Parathyroid adenoma (tissue), 2 donors: ENCODE measurements around the gene ZNF202.

ENCODE experiments used
- H2AFZ ChIP-seq: fragments of 300-600 bp; sonication (generic); one replicate; pipeline ENCODE4 v1.7.0; 2017; ENCODE audit warnings: antibody characterized with exemption, mild to moderate bottlenecking
- H3K27ac ChIP-seq: fragments of 300-600 bp; sonication (generic); one replicate; pipeline ENCODE4 v1.7.0; 2017
- H3K27me3 ChIP-seq: fragments of 300-600 bp; sonication (generic); one replicate; pipeline ENCODE4 v1.7.0; 2017; ENCODE audit warnings: low read length; ENCODE audit not compliant: control insufficient read depth, insufficient read depth
- H3K36me3 ChIP-seq: fragments of 300-600 bp; sonication (generic); one replicate; pipeline ENCODE4 v1.7.0; 2017; ENCODE audit warnings: low read length; ENCODE audit not compliant: control insufficient read depth, insufficient read depth
- H3K4me1 ChIP-seq: fragments of 300-600 bp; sonication (generic); one replicate; pipeline ENCODE4 v1.7.0; 2017; ENCODE audit warnings: control low read depth
- H3K4me2 ChIP-seq: fragments of 300-600 bp; sonication (generic); one replicate; pipeline ENCODE4 v1.7.0; 2017; ENCODE audit warnings: low read length
- H3K4me3 ChIP-seq: fragments of 300-600 bp; sonication (generic); one replicate; pipeline ENCODE4 v1.7.0; 2017; ENCODE audit warnings: low read depth, low read length
- H3K79me2 ChIP-seq: fragments of 300-600 bp; sonication (generic); one replicate; pipeline ENCODE4 v1.7.0; 2017; ENCODE audit warnings: control low read depth
- H3K9ac ChIP-seq: fragments of 300-600 bp; sonication (generic); one replicate; pipeline ENCODE4 v1.7.0; 2017; ENCODE audit warnings: mild to moderate bottlenecking
- H3K9me3 ChIP-seq: fragments of 300-600 bp; sonication (generic); one replicate; pipeline ENCODE4 v1.7.0; 2017; ENCODE audit warnings: low read length; ENCODE audit not compliant: control insufficient read depth
- CTCF ChIP-seq: fragments of 300-600 bp; sonication (generic); IDR thresholded peaks from one replicate; pipeline ENCODE4 v1.7.0; 2017; ENCODE audit warnings: antibody characterized with exemption, mild to moderate bottlenecking
- donor health status: primary hyperparathyroidism.

Gene ZNF202

DNA sequence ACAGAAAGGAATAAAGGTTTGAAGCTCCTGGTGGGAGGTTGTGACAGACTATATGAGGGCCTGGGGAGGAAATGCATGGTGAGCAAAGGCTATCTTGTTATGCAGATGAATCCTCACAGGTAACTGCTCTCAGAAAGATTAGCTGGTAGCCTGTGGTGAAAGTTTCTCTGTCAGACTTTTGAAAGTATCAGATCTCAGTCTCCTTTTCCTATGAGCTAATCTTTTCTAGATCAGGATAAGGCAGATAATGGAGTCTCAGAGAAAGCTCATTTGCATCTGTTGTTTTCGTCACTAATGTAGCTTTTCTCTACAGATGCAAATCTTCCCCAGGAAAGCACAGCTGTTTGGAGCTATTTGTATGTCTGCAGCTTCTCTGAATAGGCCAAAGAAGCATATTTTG is 33.8 kb upstream of the ZNF202 start:
- no peak for TF ChIP-seq CTCF
- Histone ChIP-seq H3K79me2 (no peaks in the 10 kb centered on the region), H3K9ac (no peak overlapping the region), H3K36me3 (no peaks in the 10 kb centered on the region), H3K4me3 (no peak overlapping the region), H3K9me3 (no peaks in the 10 kb centered on the region), H2AFZ (no peak overlapping the region), H3K27ac (no peak overlapping the region), H3K4me1 (no peaks in the 10 kb centered on the region), H3K4me2 (no peak overlapping the region), H3K27me3 (no peaks in the 10 kb centered on the region)

DNA sequence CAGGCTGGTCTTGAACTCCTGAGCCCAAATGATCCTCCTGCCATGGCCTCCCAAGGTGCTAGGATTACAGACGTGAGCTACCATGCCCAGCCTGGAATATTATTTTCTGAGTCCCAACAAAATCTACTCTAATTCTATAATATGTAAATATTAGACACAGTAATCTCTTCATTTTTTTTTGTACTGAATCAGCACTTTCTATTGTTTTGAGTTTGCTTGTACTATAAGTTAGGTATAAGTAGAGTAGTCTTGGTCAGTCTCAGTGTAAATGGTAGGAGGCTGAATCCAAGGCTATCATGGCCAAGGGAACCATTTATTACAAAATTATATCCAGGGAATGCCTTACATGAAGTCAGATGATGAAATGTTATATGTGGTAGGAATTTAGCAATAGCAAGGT is 32.5 kb upstream of the ZNF202 start:
- no peaks in the 10 kb centered on the region for H3K36me3 ChIP-seq
- no peak overlapping the region for H3K9ac ChIP-seq
- no peak overlapping the region for H3K4me2 ChIP-seq
- no peaks in the 10 kb centered on the region for H3K9me3 ChIP-seq
- H3K4me3 ChIP-seq: no peak overlapping the region
- no peaks in the 10 kb centered on the region for H3K27me3 ChIP-seq
- no peak overlapping the region for H2AFZ ChIP-seq
- no peaks in the 10 kb centered on the region for H3K4me1 ChIP-seq
- no peak for TF ChIP-seq CTCF
- H3K79me2 ChIP-seq: no peaks in the 10 kb centered on the region
- H3K27ac ChIP-seq: no peak overlapping the region

DNA sequence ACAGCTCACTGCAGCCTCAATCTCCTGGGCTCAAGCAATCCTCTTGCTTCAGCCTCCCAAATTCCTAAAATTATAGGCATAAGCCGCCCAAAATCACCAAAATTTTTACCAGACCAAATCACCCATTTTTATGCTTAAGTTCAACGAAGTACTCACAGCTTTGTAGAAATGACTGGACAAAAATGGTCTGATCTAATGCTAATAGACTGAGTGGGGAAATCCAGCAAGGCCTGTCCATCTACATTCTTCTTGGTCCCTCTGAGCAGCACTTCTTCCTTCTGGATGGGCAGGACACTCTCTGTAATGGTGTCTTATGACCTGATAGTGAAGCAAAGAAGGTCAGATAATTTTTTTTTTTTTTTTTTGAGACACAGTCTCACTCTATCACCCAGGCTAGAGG is 31.6 kb upstream of the ZNF202 start:
- Histone ChIP-seq H3K9me3 (no peaks in the 10 kb centered on the region), H3K27me3 (no peaks in the 10 kb centered on the region), H3K4me3 (no peak overlapping the region), H3K4me2 (no peak overlapping the region), H3K9ac (no peak overlapping the region), H3K36me3 (no peaks in the 10 kb centered on the region), H3K4me1 (no peaks in the 10 kb centered on the region), H3K27ac (no peak overlapping the region), H3K79me2 (no peaks in the 10 kb centered on the region), H2AFZ (no peak overlapping the region)
- TF ChIP-seq CTCF: no peak

DNA sequence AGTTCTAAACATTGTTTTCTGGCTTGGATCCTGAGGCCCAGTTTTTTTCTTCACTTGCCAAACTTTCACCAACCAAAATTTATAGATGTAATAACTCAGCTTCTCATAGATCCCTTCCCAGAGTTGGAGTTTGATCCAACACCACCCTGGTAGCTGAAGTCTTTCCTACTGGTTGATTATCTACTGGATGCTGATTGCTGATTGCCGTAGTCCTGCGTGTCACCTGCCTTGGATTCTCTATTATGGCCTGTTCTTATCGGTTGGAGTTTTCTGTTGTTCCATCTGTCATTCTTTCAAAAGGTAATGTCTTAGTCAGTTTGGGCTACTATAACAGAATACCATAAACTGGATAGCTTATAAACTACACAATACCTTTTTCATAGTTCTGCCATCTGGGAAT is 30.2 kb upstream of the ZNF202 start:
- Histone ChIP-seq H3K79me2 (no peaks in the 10 kb centered on the region), H3K27me3 (no peaks in the 10 kb centered on the region), H2AFZ (no peak overlapping the region), H3K27ac (no peak overlapping the region), H3K4me2 (no peak overlapping the region), H3K36me3 (no peaks in the 10 kb centered on the region), H3K4me1 (no peaks in the 10 kb centered on the region), H3K4me3 (no peak overlapping the region), H3K9ac (no peak overlapping the region), H3K9me3 (no peaks in the 10 kb centered on the region)
- no peak for TF ChIP-seq CTCF

DNA sequence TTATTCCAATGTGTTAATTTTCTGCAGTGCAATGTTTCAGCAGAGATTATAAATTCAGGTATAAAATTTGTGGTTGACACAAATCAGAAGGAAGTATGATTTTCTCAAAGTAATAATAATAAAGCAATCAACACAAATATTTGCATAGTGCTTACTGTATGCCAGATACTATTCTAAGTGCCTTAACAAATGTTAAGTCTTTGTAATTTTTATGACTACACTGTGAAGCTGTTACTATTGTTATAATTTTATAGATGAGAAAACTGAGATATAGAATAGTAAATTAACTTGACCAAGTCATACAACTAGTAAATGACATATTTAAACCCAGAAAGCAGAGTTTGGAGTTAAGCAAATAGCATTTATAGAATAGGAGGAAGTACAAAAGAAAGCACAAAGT is 29.3 kb upstream of the ZNF202 start:
- H3K79me2 ChIP-seq: no peaks in the 10 kb centered on the region
- no peak overlapping the region for H3K4me3 ChIP-seq
- no peak for TF ChIP-seq CTCF
- H2AFZ ChIP-seq: no peak overlapping the region
- H3K9me3 ChIP-seq: no peaks in the 10 kb centered on the region
- no peaks in the 10 kb centered on the region for H3K36me3 ChIP-seq
- no peaks in the 10 kb centered on the region for H3K4me1 ChIP-seq
- no peak overlapping the region for H3K4me2 ChIP-seq
- H3K27me3 ChIP-seq: no peaks in the 10 kb centered on the region
- H3K27ac ChIP-seq: no peak overlapping the region
- H3K9ac ChIP-seq: no peak overlapping the region
